B cell (primary cell): ENCODE data around the gene ZNF296. TPM values are rescaled to one million over a fixed set of nuclear protein-coding genes. Genes with fewer than 3 reads are reported as not detected.
"Not testable (repeated sequence)": the region's sequence is repeated elsewhere in the genome, so short reads cannot be mapped to it uniquely, and the experiment has no call there.

ENCODE experiments used
- ATAC-seq: fragments of 200-7000 bp; cut with Tn5 transposase; one replicate; pipeline ENCODE4 v1.10.0; 2021; ENCODE audit warnings: low read depth, mild to moderate bottlenecking, moderate number of reproducible peaks, moderate library complexity
- CTCF ChIA-PET: fragments of 350-600 bp; sonication (Branson Sonifier 250); formaldehyde crosslinking; loops from one replicate; lab custom pipeline; 2021; ENCODE audit warnings: antibody characterized with exemption, inconsistent platforms; lab: Charles Lee
- POLR2A ChIA-PET: fragments of 350-600 bp; sonication (Branson Sonifier 250); formaldehyde crosslinking; loops from one replicate; lab custom pipeline; 2021; ENCODE audit warnings: antibody characterized with exemption; lab: Charles Lee
- DNase-seq: peaks from one replicate; pipeline ENCODE4 v3.0.0; 2013
- H2AFZ ChIP-seq: 2 replicates; pipeline ENCODE4 v1.6.1; 2012; ENCODE audit warnings: mild to moderate bottlenecking, low read depth, low read length; ENCODE audit not compliant: insufficient read depth, poor library complexity, severe bottlenecking
- H3K27ac ChIP-seq, 2 donors: 1 replicate in 1 of 2; 2 replicates in 1 of 2; pipeline ENCODE4 v1.5.1; 2012 to 2013; ENCODE audit warnings: low read length in 2 of 2, mild to moderate bottlenecking in 2 of 2, moderate library complexity in 1 of 2
- H3K27me3 ChIP-seq, 4 experiments: fragments of 200-600 bp in 1 of 4; sonication (generic) in 1 of 4; replicated peaks in 1 of 4; 1 replicate in 2 of 4; 2 replicates in 2 of 4; pipeline versions ENCODE4 v1.6.1 to v1.7.0; 2013 to 2016; ENCODE audit warnings: low read length in 3 of 4, mild to moderate bottlenecking in 2 of 4, mixed read lengths in 1 of 4, moderate library complexity in 1 of 4; ENCODE audit not compliant: insufficient read depth in 4 of 4, control insufficient read depth in 3 of 4; ENCODE audit errors: control extremely low read depth in 1 of 4
- H3K36me3 ChIP-seq, 2 experiments: replicated peaks in 1 of 2; 1 replicate in 1 of 2; 2 replicates in 1 of 2; pipeline versions ENCODE4 v1.6.1 to v1.7.1; 2013; ENCODE audit warnings: low read length in 1 of 2; ENCODE audit not compliant: insufficient read depth in 2 of 2, control insufficient read depth in 1 of 2; ENCODE audit errors: control extremely low read depth in 1 of 2, extremely low read depth in 1 of 2
- H3K4me1 ChIP-seq, 2 donors: fragments of 200-600 bp in 1 of 2; sonication (generic) in 1 of 2; 1 replicate in 1 of 2; 2 replicates in 1 of 2; pipeline versions ENCODE4 v1.5.1 to v1.6.1; 2013 to 2017; ENCODE audit warnings: low read length in 2 of 2; ENCODE audit not compliant: control insufficient read depth in 2 of 2, insufficient read depth in 2 of 2
- H3K4me2 ChIP-seq: replicated peaks from 2 replicates; pipeline ENCODE3; 2012; ENCODE audit warnings: mild to moderate bottlenecking, low read depth, low read length; ENCODE audit not compliant: poor library complexity, severe bottlenecking
- H3K4me3 ChIP-seq, 5 experiments: fragments of 200-600 bp in 1 of 5; sonication (generic) in 1 of 5; 1 replicate in 3 of 5; 2 replicates in 2 of 5; pipeline versions ENCODE4 v1.5.1 to v1.7.0; 2011 to 2016; ENCODE audit warnings: low read length in 4 of 5, mild to moderate bottlenecking in 4 of 5, low read depth in 2 of 5, control low read depth in 1 of 5, moderate library complexity in 1 of 5; ENCODE audit not compliant: insufficient read depth in 1 of 5; ENCODE audit errors: control extremely low read depth in 1 of 5, extremely low read depth in 1 of 5
- H3K79me2 ChIP-seq: fragments of 200-600 bp; sonication (generic); one replicate; pipeline ENCODE4 v1.6.0; 2016; ENCODE audit warnings: low read length; ENCODE audit not compliant: control insufficient read depth, insufficient read depth
- H3K9ac ChIP-seq: fragments of 200-600 bp; sonication (generic); 2 replicates; pipeline ENCODE4 v1.6.1; 2017; ENCODE audit warnings: mild to moderate bottlenecking, low read length, moderate library complexity
- H3K9me3 ChIP-seq, 3 donors: one replicate each; pipeline versions ENCODE4 v1.6.1 to v1.7.1; 2013; ENCODE audit warnings: low read length in 2 of 3; ENCODE audit not compliant: control insufficient read depth in 2 of 3, insufficient read depth in 1 of 3; ENCODE audit errors: control extremely low read depth in 1 of 3
- H4K20me1 ChIP-seq: 2 replicates; pipeline ENCODE4 v1.6.0; 2012; ENCODE audit warnings: mild to moderate bottlenecking, low read length; ENCODE audit not compliant: insufficient read depth, control insufficient read depth, poor library complexity, severe bottlenecking
- H3K27ac Mint-ChIP-seq: one replicate; pipeline ENCODE4 v1.8.0; 2021; ENCODE audit warnings: mixed read lengths
- H3K27me3 Mint-ChIP-seq: one replicate; pipeline ENCODE4 v1.8.0; 2021; ENCODE audit warnings: mixed read lengths
- H3K4me1 Mint-ChIP-seq: one replicate; pipeline ENCODE4 v1.8.0; 2021; ENCODE audit warnings: mixed read lengths
- H3K4me3 Mint-ChIP-seq: one replicate; pipeline ENCODE4 v1.8.0; 2021; ENCODE audit warnings: mixed read lengths
- H3K9me3 Mint-ChIP-seq: one replicate; pipeline ENCODE4 v1.8.0; 2022; ENCODE audit warnings: mixed read lengths; ENCODE audit not compliant: insufficient read depth
- EZH2 ChIP-seq: IDR thresholded peaks from 2 replicates; pipeline ENCODE4 v1.6.1; 2012; ENCODE audit warnings: borderline replicate concordance, low read depth, mild to moderate bottlenecking, moderate library complexity, low read length; ENCODE audit not compliant: insufficient read depth, poor library complexity, severe bottlenecking
- whole genome bisulfite sequencing: methylation state at CpG from one replicate; pipeline ENCODE4 v1.1.5; 2013; ENCODE audit warnings: missing lambda C conversion rate; ENCODE audit not compliant: insufficient coverage; 5-methylcytosine and 5-hydroxymethylcytosine counted together
- intact Hi-C: fragments of 100-400 bp; cut with micrococcal nuclease; formaldehyde crosslinking; loops from one replicate; pipeline ENCODE4 v1.10.0; 2022
- polyA plus RNA-seq: library from polyadenylated mRNA; depleted of rRNA; stranded (reverse); fragments of >200 nt; gene quantifications from 2 replicates; pipeline ENCODE4 v1.2.3, GENCODE V29; 2012
- total RNA-seq, 2 donors: library from RNA; stranded (reverse); fragments of 120-200 nt in 1 of 2; gene quantifications; 1 replicate in 1 of 2; 2 replicates in 1 of 2; pipeline versions ENCODE4 v1.2.3 to v1.2.4, GENCODE V29; 2013 to 2022
- TF ChIP-seq, protein P1 (sequence below): fragments of 200-600 bp; IDR thresholded peaks from one replicate; pipeline ENCODE4 v1.8.0; 2022; ENCODE audit warnings: antibody characterized with exemption, mild to moderate bottlenecking

The ZNF296 gene
- total and polyA plus RNA-seq, 2 donors (not counting 1 experiment from before 2014, with no cell fraction given): 21.9 to 30.2 TPM

DNA sequence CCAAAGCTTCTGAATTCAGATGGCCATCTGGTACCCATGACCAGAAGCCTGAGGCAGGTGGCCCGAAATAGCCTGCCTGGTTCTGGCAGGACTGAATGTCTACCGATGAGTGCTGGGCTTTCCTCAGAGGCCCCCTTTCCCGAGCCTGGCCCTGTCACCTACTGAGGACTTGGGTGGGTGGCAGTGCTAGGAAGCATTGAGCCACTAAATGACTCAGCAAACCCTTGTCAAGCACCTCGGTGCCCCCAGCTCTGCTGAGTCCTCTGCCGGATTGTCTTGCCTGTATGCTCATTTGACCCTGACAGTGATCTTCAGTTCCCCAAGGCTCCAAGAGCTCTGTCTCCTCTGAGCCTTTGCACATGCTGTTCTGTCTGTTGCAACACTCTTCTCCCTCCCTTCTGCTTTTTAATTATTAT, 34.6 kb upstream of the ZNF296 start:
- Histone ChIP-seq H3K4me3 (no peak overlapping the region), H3K9me3 (no peaks in the 10 kb centered on the region), H3K27ac (no peak overlapping the region), H3K4me2 (no peak overlapping the region), H3K4me1 (peaks cover 20 to 45% of the 10 kb centered on the region in 2 donors), H4K20me1 (peaks cover 84% of the 10 kb centered on the region), H3K27me3 (no peaks in the 10 kb centered on the region), H3K9ac (no peak overlapping the region), H2AFZ (no peak overlapping the region), H3K36me3 (no peaks in the 10 kb centered on the region), H3K79me2 (peaks cover 98% of the 10 kb centered on the region)
- POLR2A ChIA-PET: no interaction called here
- ATAC-seq (no peak), DNase-seq (no peak)
- peaks cover 58% of the 10 kb centered on the region for H3K4me1 Mint-ChIP-seq
- H3K27ac Mint-ChIP-seq: no peak overlapping the region
- TF ChIP-seq EZH2: no peak
- TF ChIP-seq, protein P1, sequence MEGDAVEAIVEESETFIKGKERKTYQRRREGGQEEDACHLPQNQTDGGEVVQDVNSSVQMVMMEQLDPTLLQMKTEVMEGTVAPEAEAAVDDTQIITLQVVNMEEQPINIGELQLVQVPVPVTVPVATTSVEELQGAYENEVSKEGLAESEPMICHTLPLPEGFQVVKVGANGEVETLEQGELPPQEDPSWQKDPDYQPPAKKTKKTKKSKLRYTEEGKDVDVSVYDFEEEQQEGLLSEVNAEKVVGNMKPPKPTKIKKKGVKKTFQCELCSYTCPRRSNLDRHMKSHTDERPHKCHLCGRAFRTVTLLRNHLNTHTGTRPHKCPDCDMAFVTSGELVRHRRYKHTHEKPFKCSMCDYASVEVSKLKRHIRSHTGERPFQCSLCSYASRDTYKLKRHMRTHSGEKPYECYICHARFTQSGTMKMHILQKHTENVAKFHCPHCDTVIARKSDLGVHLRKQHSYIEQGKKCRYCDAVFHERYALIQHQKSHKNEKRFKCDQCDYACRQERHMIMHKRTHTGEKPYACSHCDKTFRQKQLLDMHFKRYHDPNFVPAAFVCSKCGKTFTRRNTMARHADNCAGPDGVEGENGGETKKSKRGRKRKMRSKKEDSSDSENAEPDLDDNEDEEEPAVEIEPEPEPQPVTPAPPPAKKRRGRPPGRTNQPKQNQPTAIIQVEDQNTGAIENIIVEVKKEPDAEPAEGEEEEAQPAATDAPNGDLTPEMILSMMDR: no peak
- WGBS: 28% methylated on average over 5 of the region's 5 CpGs
- H3K9me3 Mint-ChIP-seq: no peaks in the 10 kb centered on the region
- H3K4me3 Mint-ChIP-seq: no peak overlapping the region
- intact Hi-C loops: no loop called here
- H3K27me3 Mint-ChIP-seq: no peaks in the 10 kb centered on the region
- CTCF ChIA-PET: no interaction called here

DNA sequence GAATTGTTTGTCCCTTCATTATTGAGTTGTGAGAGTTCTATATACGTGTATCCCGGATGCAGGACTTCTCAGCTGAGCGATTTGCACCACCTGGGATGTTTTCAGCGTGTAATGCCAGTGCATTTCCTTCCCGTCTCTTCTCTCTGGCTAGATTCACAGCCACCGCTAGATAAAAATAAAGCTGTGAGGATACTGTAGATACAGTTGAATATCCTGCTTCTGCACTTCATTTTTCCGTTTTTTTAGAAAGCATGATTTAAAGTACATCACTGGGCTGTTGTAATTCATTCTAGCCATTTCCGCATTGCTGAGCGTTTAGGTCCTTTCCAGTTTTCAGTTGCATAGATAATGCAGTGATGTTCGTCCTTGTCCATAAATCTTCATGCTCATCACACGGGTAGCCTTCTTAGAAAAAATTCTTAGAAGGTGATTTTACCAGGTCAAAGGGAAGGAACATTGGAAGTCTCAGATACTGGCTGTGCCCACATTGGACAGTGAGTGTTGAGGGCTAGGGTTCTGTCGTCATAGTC, 31.4 kb upstream of the ZNF296 start:
- no peak overlapping the region for H3K9ac ChIP-seq
- no peaks in the 10 kb centered on the region for H3K9me3 Mint-ChIP-seq
- peaks cover 69% of the 10 kb centered on the region for H3K4me1 Mint-ChIP-seq
- WGBS: 36% methylated on average over 7 of the region's 12 CpGs
- H2AFZ ChIP-seq: no peak overlapping the region
- H3K4me3 ChIP-seq: no peak overlapping the region
- ATAC-seq (no peak), DNase-seq (no peak)
- peaks cover 95% of the 10 kb centered on the region for H3K79me2 ChIP-seq
- POLR2A ChIA-PET: no interaction called here
- no peak overlapping the region for H3K27ac ChIP-seq
- peak overlapping the region; percentile 21 for H3K4me2 ChIP-seq
- intact Hi-C loops: no loop called here
- no peaks in the 10 kb centered on the region for H3K36me3 ChIP-seq
- peak overlapping the region; percentile 34 for H3K27ac Mint-ChIP-seq
- H3K27me3 Mint-ChIP-seq: no peaks in the 10 kb centered on the region
- H4K20me1 ChIP-seq: peaks cover 84% of the 10 kb centered on the region
- H3K4me3 Mint-ChIP-seq: no peak overlapping the region
- H3K9me3 ChIP-seq: no peaks in the 10 kb centered on the region
- TF ChIP-seq, protein P1: no peak
- TF ChIP-seq EZH2: no peak
- CTCF ChIA-PET: interaction anchor here (1.2 to 1.6 kb wide), 2 partner anchors 19 to 23 kb away, joined by 3 read pairs; no protein-coding TSS in a partner anchor
- H3K4me1 ChIP-seq: peaks cover 37 to 55% of the 10 kb centered on the region in 2 donors
- H3K27me3 ChIP-seq: no peaks in the 10 kb centered on the region

DNA sequence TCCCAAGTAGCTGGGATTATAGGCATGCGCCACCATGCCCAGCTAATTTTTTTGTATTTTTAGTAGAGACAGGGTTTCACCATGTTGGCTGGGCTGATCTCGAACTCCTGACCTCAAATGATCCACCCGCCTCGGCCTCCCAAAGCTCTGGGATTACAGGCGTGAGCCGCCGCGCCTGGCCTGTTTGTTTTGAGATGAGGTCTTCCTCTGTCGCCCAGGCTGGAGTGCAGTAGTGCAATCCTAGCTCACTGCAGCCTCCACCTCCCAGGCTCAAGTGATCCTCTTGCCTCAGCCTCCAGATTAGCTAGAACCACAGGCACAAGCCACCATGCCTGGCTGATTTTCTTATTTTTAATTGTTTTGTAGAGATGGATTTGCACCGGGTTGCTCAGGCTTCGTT, 30.1 kb upstream of the ZNF296 start:
- H3K4me1 Mint-ChIP-seq: peaks cover 66% of the 10 kb centered on the region
- H3K4me3 ChIP-seq, intact Hi-C loops, H3K27ac ChIP-seq, ATAC-seq, H3K9me3 ChIP-seq, DNase-seq, H3K9ac ChIP-seq, POLR2A ChIA-PET, H3K27me3 ChIP-seq, H3K9me3 Mint-ChIP-seq, H3K36me3 ChIP-seq, H3K4me3 Mint-ChIP-seq, H3K4me2 ChIP-seq, H2AFZ ChIP-seq, H3K27me3 Mint-ChIP-seq: not testable (repeated sequence)
- CTCF ChIA-PET: interaction anchor here (0.8 to 1.6 kb wide), 2 partner anchors 19 to 21 kb away, joined by 3 read pairs; no protein-coding TSS in a partner anchor
- H3K27ac Mint-ChIP-seq: peak overlapping the region; percentile 32
- WGBS: 100% methylated on average over 3 of the region's 11 CpGs
- Histone ChIP-seq H3K79me2 (peaks cover 95% of the 10 kb centered on the region), H3K4me1 (peaks cover 38 to 58% of the 10 kb centered on the region in 2 donors), H4K20me1 (peaks cover 83% of the 10 kb centered on the region)
